Measurements from ENCODE around the gene KRT82. TPM values are rescaled to one million over a fixed set of nuclear protein-coding genes. Genes with fewer than 3 reads are reported as not detected.

The KRT82 gene
- not detected in 2 replicates for total RNA-seq

DNA sequence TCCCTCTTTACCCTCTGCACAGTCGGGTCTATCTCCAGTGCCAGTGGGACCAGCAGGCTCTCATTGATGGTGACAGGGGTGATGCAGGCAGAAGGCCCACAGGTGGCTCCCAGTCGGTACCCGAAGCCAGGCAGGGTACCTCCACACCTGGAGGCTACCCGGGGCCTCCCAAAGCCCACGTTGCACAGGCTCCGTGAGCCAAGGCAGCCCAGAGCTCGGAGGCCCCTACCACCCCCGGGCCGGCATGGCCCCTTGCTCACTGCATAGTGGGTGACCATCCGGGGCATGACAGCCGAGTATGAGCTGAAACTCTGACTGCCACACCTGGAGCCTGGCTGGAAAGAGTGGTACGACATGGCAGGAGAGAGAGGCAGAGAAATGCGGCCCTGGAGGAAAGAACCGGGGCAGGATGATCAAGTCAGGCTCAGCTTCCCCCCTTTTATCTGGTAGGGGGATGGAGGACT, at the start of gene KRT82:
TSS of gene KRT82 (minus strand) at position 414 of the 464 bp plus-strand sequence. CDS start at position 356, 58 bp downstream.

DNA sequence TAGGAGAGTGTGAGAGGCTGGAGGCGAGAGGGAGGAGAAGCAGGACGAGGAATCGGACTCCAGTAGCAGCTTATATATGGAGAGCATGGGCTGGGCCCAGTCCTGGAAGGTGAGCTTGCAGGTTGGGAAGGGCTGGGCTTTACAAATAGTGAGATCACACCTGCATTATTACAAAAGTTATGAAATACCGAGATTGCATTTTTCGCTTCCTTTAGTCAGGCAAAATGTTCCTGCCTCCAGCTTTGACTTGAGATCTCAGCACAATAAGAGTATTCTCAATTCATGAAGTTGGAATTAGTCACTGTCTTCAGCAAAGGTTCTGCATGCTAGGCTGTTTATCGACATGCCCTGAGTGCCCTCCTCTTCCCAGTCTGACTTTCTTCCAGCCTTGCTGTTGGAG, 46.0 kb upstream of the KRT82 start, which contains the start of gene KRT6B:
TSS of gene KRT6B (minus strand) at position 46 of the 400 bp plus-strand sequence. CDS start 68 bp downstream, outside the sequence.

DNA sequence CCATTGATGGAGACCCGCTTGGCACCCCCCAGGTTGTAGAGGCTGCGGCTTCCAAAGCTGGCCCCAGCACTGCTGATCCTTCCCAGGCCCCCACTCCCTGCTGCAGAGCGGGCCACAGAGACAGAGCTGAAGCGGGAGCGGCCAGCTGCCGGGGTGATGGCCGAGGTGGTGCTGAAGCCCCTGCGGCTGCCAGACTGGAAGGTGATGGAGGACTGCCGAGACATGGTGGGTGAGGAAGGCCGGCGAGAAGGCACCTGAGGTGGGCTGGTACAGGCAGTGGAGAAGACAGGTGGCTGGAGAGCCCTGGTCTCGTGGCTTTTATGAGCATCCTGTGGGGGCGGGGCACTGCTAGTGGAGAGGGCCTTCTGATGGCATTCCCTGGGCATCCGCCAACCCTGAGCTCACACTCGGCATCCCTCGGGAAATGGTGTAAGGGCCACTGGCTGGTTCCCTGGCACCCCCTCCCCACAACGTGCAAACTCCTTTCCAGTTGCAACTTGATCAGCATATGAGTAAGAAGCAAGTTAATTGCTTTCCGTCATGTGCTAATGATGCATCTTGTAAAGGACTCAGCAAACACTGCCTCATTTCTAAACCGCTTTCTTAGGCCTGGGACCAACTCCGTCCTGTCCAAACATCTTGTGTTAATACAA, 28.1 kb upstream of the KRT82 start, which contains the start of gene KRT75:
TSS of gene KRT75 (minus strand) at position 291 of the 653 bp plus-strand sequence. CDS start at position 224, 67 bp downstream.

DNA sequence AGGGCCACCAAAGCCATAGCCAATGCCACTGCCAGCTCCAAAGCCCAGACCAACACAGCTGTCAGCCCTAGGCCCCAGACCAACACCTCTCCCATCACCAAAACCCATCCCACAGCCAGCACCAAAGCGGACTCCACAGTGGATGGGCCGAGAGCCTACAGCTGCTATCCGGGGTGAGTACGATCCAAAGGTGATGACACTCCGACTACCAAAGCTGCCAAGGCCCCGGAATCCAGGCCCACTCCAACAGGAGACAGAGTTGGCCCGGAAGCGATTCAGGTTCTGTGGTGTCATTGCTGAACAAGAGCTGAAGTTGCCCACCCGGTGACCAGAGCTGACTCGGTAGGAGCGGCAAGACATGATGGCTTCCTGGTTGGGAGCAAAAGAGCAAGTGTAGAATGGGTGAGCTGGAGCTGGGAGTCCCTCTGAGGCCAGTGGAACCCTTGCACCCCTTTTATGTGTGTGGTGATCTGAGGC, 20.9 kb downstream of the KRT82 start, which contains the start of gene KRT84:
TSS of gene KRT84 (minus strand) at position 427 of the 477 bp plus-strand sequence. CDS start at position 360, 67 bp downstream.

DNA sequence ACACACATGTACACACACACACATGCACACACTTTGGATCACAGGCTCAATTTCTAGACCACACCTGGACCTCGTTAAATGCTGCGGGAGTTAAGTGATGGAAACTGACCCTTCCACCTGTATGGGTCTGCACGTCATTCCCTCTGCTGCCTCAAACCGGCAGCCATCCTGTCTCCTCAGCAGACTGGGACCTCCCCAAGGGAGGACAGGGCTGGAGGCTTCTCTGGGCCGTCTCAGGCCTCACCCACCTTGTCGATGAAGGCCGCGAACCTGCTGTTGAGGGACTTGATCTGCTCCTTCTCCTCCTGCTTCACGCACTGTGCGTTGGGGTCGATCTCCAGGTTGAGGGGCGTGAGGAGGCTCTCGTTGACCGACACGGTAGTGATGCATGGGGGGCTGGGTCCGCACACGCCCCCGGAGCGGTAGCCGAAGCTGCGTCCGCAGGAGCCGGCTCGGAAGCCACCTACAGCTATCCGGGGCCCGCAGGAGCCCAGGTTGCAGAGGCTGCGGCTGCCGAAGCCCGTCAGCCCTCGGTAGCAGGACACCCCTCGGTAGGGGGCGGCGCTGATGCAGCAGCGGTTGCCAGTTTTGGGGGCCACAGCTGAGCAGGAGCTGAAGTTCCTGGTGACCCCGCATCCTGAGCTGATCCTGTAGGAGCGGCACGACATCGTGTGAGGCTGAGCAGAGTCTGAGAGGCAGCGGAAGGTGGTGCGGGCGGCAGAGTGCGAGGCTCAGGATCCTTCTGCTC, 39.2 kb downstream of the KRT82 start, which contains the start of gene KRT85:
TSS of gene KRT85 (minus strand) at position 744 of the 748 bp plus-strand sequence. CDS start at position 668, 76 bp downstream.

Other genes starting within 250 kb of the KRT82 start
- 5.5 and 6.7 TPM in 2 replicates for gene KRT80, start 214.3 kb downstream of the KRT82 start, total RNA-seq
- gene KRT7, start 173.1 kb downstream of the KRT82 start, total RNA-seq, result 1,160 and 1,591 TPM in 2 replicates
- 0.85 TPM in 1 of 2 replicates, not detected in the other for gene KRT86, start 131.7 kb downstream of the KRT82 start, total RNA-seq
- gene KRT81, start 114.8 kb downstream of the KRT82 start, total RNA-seq, result 0.18 TPM in 1 of 2 replicates, not detected in the other
- not detected in 2 replicates for gene KRT83, start 84.9 kb downstream of the KRT82 start, total RNA-seq
- not detected in 2 replicates for gene KRT85, start 38.9 kb downstream of the KRT82 start, total RNA-seq
- gene KRT84, start 20.7 kb downstream of the KRT82 start, total RNA-seq, result not detected in 2 replicates
- gene KRT75, start 28.0 kb upstream of the KRT82 start, total RNA-seq, result not detected in 2 replicates
- under 0.01 TPM in 1 of 2 replicates, not detected in the other for gene KRT6B, start 45.8 kb upstream of the KRT82 start, total RNA-seq
- gene KRT6C, start 67.5 kb upstream of the KRT82 start, total RNA-seq, result not detected in 2 replicates
- 0.27 and 0.56 TPM in 2 replicates for gene KRT6A, start 86.9 kb upstream of the KRT82 start, total RNA-seq
- 0.18 and 0.28 TPM in 2 replicates for gene KRT5, start 114.1 kb upstream of the KRT82 start, total RNA-seq
- not detected in 2 replicates for gene KRT71, start 146.8 kb upstream of the KRT82 start, total RNA-seq
- not detected in 2 replicates for gene KRT74, start 167.5 kb upstream of the KRT82 start, total RNA-seq
- not detected in 2 replicates for gene KRT72, start 195.1 kb upstream of the KRT82 start, total RNA-seq
- gene KRT73, start 212.2 kb upstream of the KRT82 start, total RNA-seq, result not detected in 2 replicates
- not detected in 2 replicates for gene KRT2, start 245.9 kb upstream of the KRT82 start, total RNA-seq

Measured in endothelial cell of coronary artery (primary cell).